CD4-positive, alpha-beta memory T cell (primary cell): ENCODE measurements around the gene SPSB1. TPM values are rescaled to one million over a fixed set of nuclear protein-coding genes. Genes with fewer than 3 reads are reported as not detected.
A peak's percentile ranks its signal among the peaks of the same experiment; 100 is the strongest.

Source experiments
- CTCF ChIA-PET: fragments of 350-600 bp; sonication (Branson Sonifier 250); formaldehyde crosslinking; loops from one replicate; lab custom pipeline; 2021; ENCODE audit warnings: inconsistent platforms; ENCODE audit not compliant: partially characterized antibody; lab: Charles Lee
- POLR2A ChIA-PET: fragments of 350-600 bp; sonication (Branson Sonifier 250); formaldehyde crosslinking; loops from one replicate; lab custom pipeline; 2021; ENCODE audit not compliant: partially characterized antibody; lab: Charles Lee
- DNase-seq, 5 donors: peaks; one replicate each; pipeline versions ENCODE4 v3.0.0 to v3.0.0-alpha.2; 2020 to 2022; ENCODE audit warnings: mixed read lengths in 1 of 5
- H3K27ac ChIP-seq: one replicate; pipeline ENCODE4 v1.7.0; 2013; ENCODE audit warnings: low read depth, low read length
- H3K27me3 ChIP-seq: 2 replicates; pipeline ENCODE4 v1.7.0; 2013; ENCODE audit warnings: mild to moderate bottlenecking, low read length, moderate library complexity; ENCODE audit not compliant: insufficient read depth
- H3K36me3 ChIP-seq: 2 replicates; pipeline ENCODE4 v1.7.0; 2013; ENCODE audit warnings: mild to moderate bottlenecking, low read length, moderate library complexity; ENCODE audit not compliant: insufficient read depth
- H3K4me1 ChIP-seq: 2 replicates; pipeline ENCODE4 v1.7.0; 2013; ENCODE audit warnings: mild to moderate bottlenecking, low read length, moderate library complexity; ENCODE audit not compliant: insufficient read depth
- H3K4me3 ChIP-seq, 2 donors: one replicate each; pipeline ENCODE4 v1.7.0; 2013; ENCODE audit warnings: low read length in 2 of 2, mild to moderate bottlenecking in 1 of 2
- H3K9me3 ChIP-seq, 2 donors: one replicate each; pipeline ENCODE4 v1.7.0; 2013; ENCODE audit warnings: low read length in 2 of 2, control low read depth in 1 of 2; ENCODE audit not compliant: control insufficient read depth in 1 of 2
- H3K27ac Mint-ChIP-seq, 7 donors: one replicate each; pipeline ENCODE4 v1.8.0; 2020 to 2021; ENCODE audit warnings: mixed read lengths in 7 of 7, mild to moderate bottlenecking in 6 of 7, inconsistent platforms in 3 of 7, moderate library complexity in 3 of 7
- H3K27me3 Mint-ChIP-seq, 2 donors: one replicate each; pipeline ENCODE4 v1.8.0; 2020 to 2021; ENCODE audit warnings: mixed read lengths in 2 of 2
- H3K36me3 Mint-ChIP-seq, 2 donors: one replicate each; pipeline ENCODE4 v1.8.0; 2020 to 2021; ENCODE audit warnings: mixed read lengths in 2 of 2, inconsistent platforms in 1 of 2, mild to moderate bottlenecking in 1 of 2
- H3K4me1 Mint-ChIP-seq, 4 donors: one replicate each; pipeline ENCODE4 v1.8.0; 2020 to 2021; ENCODE audit warnings: mixed read lengths in 4 of 4, mild to moderate bottlenecking in 1 of 4
- H3K4me3 Mint-ChIP-seq, 8 donors: one replicate each; pipeline ENCODE4 v1.8.0; 2020 to 2021; ENCODE audit warnings: mixed read lengths in 8 of 8, mild to moderate bottlenecking in 7 of 8, moderate library complexity in 6 of 8, inconsistent platforms in 3 of 8
- H3K9me3 Mint-ChIP-seq, 8 donors: one replicate each; pipeline ENCODE4 v1.8.0; 2020 to 2021; ENCODE audit warnings: mixed read lengths in 8 of 8, mild to moderate bottlenecking in 5 of 8, inconsistent platforms in 3 of 8, moderate library complexity in 1 of 8
- intact Hi-C: fragments of 100-400 bp; cut with micrococcal nuclease; formaldehyde crosslinking; loops from one replicate; pipeline ENCODE4 v1.15.1; 2023
- polyA plus RNA-seq, 2 donors: library from polyadenylated mRNA; unstranded; fragments of 300-500 nt; fragmentation: Illumina TruSeq; gene quantifications; one replicate each; pipeline ENCODE4 v1.2.3, GENCODE V29; 2021
- total RNA-seq, 2 experiments: library from RNA; stranded (reverse); gene quantifications; one replicate each; pipeline ENCODE4 v1.2.3, GENCODE V29; 2021

The SPSB1 gene
- total and polyA plus RNA-seq, 4 experiments from 2014 or later: 2.8 to 4.5 (median 3.7) TPM

DNA sequence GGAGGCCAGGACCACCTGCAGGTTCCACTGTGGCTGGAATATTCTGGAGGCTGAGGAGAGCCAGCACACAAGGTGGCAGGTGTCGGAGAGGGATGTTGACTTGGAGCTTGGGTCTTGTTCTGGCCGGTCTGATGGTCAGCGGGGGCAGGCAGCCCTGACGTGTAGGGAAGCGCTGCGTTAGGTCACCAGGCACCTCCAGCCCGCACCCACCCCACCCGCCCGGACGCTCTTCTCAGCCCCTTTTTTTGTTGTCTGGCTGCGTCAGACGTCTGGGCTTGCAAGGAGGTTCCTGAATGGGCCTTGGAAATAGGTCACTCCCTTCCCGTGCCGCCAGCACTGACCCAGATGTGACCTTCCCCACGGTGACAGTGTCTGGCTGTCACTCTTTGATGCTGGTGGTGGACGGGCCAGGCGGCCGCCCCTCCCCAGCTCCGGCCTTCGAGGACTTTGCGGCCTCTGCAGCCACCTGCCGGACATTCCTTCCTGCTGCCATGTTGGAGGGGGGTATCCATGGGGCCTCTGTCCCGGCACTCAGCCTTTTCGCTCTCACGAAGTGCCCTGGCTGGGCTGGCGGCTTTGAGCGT lies 30.1 kb downstream of the SPSB1 start:
- H3K36me3 ChIP-seq: no peaks in the 10 kb centered on the region
- H3K9me3 Mint-ChIP-seq: no peaks in the 10 kb centered on the region
- POLR2A ChIA-PET: no interaction called here
- H3K27me3 ChIP-seq: no peaks in the 10 kb centered on the region
- H3K27ac ChIP-seq: no peak overlapping the region
- no peaks in the 10 kb centered on the region for H3K9me3 ChIP-seq
- intact Hi-C loops: no loop called here
- H3K27ac Mint-ChIP-seq: no peak overlapping the region
- H3K36me3 Mint-ChIP-seq: no peaks in the 10 kb centered on the region
- no peak for DNase-seq
- H3K27me3 Mint-ChIP-seq: no peaks in the 10 kb centered on the region
- H3K4me1 ChIP-seq: no peaks in the 10 kb centered on the region
- H3K4me3 ChIP-seq: no peak overlapping the region
- CTCF ChIA-PET: no interaction called here
- H3K4me1 Mint-ChIP-seq: peaks cover 0 to 5% (median 2%) of the 10 kb centered on the region in 4 donors
- no peak overlapping the region for H3K4me3 Mint-ChIP-seq

DNA sequence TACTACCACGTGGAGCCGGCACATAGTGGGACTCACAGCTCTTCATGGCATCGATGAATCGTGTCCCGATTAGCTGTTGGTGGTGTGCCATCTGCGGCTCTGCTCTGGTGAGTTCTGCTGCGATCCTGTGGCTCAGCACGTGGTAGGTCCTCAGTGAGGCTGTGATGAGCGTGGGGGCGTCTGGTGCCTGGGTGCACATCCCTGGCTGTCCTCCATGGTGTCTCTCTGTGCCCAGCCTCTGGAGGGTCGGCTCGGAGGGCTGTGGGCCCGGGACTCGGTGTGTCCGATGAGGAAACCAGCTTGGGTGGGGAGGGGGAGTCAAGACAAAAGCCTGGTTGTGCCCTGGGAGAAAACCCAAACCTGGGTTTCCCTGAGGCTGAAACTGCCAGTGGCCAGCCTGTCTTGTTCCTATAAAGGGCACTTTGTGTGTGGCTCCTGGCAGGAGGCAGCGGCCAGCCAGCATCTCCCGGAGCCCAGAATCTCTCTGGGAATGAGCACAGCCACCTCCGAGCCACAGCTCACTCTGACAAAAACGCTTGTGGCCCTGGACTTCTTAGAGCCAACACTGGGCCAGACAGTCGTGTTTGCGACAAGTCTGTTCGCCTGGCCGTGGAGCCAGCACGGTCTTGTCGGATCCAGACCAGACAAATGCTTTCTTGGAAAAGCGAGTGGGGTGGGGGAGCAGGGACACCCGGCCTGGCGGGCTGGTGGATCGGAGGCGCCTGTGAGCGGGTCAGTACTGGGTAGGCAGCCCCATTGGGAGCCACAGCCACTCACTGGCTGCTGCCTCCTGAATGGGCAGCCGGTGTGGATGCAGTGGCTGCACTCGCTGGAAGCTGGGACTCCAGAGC lies 31.8 kb downstream of the SPSB1 start:
- Mint-ChIP-seq H3K4me1 (peaks cover 0 to 5% (median 3%) of the 10 kb centered on the region in 4 donors), H3K9me3 (no peaks in the 10 kb centered on the region), H3K27me3 (no peaks in the 10 kb centered on the region), H3K4me3 (no peak overlapping the region), H3K36me3 (no peaks in the 10 kb centered on the region), H3K27ac (no peak overlapping the region)
- H3K4me3 ChIP-seq: no peak overlapping the region
- H3K36me3 ChIP-seq: no peaks in the 10 kb centered on the region
- H3K4me1 ChIP-seq: no peaks in the 10 kb centered on the region
- no peaks in the 10 kb centered on the region for H3K9me3 ChIP-seq
- ChIA-PET CTCF (no interaction called here), POLR2A (no interaction called here)
- intact Hi-C loops: no loop called here
- no peak for DNase-seq
- H3K27ac ChIP-seq: no peak overlapping the region
- no peaks in the 10 kb centered on the region for H3K27me3 ChIP-seq

DNA sequence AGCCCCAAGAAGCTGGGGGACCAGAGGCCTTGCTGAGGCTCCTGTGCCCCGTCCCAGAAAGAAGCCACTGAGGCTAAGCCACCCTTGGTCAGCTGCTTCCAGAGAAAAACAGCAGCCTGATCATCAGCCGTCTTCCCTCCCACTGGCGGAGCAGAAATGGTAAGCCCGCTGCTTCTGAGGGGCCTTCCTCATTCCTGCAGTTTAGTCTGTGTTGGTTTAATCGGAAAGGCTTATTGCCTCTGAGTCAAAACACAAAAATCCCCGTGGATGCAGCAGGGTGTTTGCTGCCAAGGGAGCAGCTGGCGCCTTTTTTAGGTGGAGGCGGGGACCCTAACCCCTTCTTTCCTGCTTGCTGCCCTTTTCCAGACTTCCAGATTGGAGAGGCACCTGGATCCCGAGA lies 33.9 kb downstream of the SPSB1 start:
- H3K36me3 Mint-ChIP-seq: no peaks in the 10 kb centered on the region
- no peak for DNase-seq
- intact Hi-C loops: no loop called here
- no peak overlapping the region for H3K27ac Mint-ChIP-seq
- H3K9me3 Mint-ChIP-seq: peaks cover 0 to under 1% (median 0%) of the 10 kb centered on the region in 8 donors
- H3K4me3 Mint-ChIP-seq: no peak overlapping the region
- H3K4me1 Mint-ChIP-seq: peaks cover 0 to 8% (median 4%) of the 10 kb centered on the region in 4 donors
- Histone ChIP-seq H3K4me3 (no peak overlapping the region), H3K36me3 (no peaks in the 10 kb centered on the region), H3K4me1 (no peaks in the 10 kb centered on the region), H3K9me3 (no peaks in the 10 kb centered on the region), H3K27ac (no peak overlapping the region), H3K27me3 (no peaks in the 10 kb centered on the region)
- H3K27me3 Mint-ChIP-seq: no peaks in the 10 kb centered on the region
- CTCF ChIA-PET: no interaction called here
- POLR2A ChIA-PET: no interaction called here

DNA sequence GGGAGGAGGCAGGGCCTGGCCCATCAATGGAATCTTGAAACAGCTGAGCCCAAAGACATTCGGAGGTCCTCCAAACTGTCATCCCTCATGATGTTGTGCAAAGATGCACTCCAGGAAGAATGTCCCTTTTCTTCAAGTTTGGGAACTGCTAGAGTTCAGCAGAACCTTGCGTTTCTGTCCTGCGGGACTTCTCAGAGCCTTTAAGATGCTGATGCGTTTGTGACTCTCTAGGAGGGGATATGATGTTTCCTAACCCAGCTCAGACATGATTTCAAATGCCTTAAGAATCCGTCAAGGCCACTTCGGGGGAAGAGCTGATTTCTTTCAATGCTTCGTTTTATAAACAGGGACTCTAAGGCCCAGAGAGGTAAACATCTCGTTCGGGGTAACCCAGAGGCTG lies 35.5 kb downstream of the SPSB1 start:
- Mint-ChIP-seq H3K27me3 (no peaks in the 10 kb centered on the region), H3K9me3 (peaks cover 0 to 3% (median 0%) of the 10 kb centered on the region in 8 donors), H3K36me3 (no peaks in the 10 kb centered on the region), H3K27ac (peak overlapping the region in 1 of 7 donors; percentile 8), H3K4me3 (no peak overlapping the region), H3K4me1 (peaks cover 6 to 14% (median 12%) of the 10 kb centered on the region in 4 donors)
- no peaks in the 10 kb centered on the region for H3K36me3 ChIP-seq
- CTCF ChIA-PET: no interaction called here
- POLR2A ChIA-PET: no interaction called here
- DNase-seq: no peak
- no peaks in the 10 kb centered on the region for H3K4me1 ChIP-seq
- no peaks in the 10 kb centered on the region for H3K9me3 ChIP-seq
- no peak overlapping the region for H3K4me3 ChIP-seq
- no peaks in the 10 kb centered on the region for H3K27me3 ChIP-seq
- no peak overlapping the region for H3K27ac ChIP-seq
- intact Hi-C loops: no loop called here

DNA sequence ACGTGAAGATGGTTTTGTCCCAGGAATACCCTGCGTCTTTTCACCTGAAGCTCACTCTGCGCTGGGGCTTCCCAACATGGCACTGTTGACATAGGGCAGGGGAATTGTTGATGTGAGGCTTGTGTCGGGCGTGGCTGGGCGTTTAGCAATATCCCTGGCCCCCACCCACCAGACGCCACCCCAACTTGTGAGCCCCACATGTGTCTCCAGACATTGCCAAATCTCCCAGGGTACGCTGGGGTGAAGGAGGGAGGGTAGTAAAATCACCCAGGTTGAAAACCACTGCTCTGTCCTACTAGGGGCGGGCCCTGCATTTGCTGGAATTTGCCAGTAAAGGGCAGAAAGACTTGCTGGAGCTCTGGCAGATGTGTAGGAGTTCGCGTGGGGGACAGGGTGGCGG lies 36.0 kb downstream of the SPSB1 start:
- no peak overlapping the region for H3K4me3 ChIP-seq
- intact Hi-C loops: no loop called here
- CTCF ChIA-PET: no interaction called here
- Mint-ChIP-seq H3K4me1 (peaks cover 6 to 14% (median 12%) of the 10 kb centered on the region in 4 donors), H3K27ac (no peak overlapping the region), H3K4me3 (no peak overlapping the region), H3K36me3 (no peaks in the 10 kb centered on the region), H3K9me3 (peaks cover 0 to 3% (median 0%) of the 10 kb centered on the region in 8 donors), H3K27me3 (no peaks in the 10 kb centered on the region)
- H3K27ac ChIP-seq: no peak overlapping the region
- no peaks in the 10 kb centered on the region for H3K4me1 ChIP-seq
- H3K27me3 ChIP-seq: no peaks in the 10 kb centered on the region
- POLR2A ChIA-PET: no interaction called here
- H3K36me3 ChIP-seq: no peaks in the 10 kb centered on the region
- DNase-seq: no peak
- H3K9me3 ChIP-seq: no peaks in the 10 kb centered on the region

DNA sequence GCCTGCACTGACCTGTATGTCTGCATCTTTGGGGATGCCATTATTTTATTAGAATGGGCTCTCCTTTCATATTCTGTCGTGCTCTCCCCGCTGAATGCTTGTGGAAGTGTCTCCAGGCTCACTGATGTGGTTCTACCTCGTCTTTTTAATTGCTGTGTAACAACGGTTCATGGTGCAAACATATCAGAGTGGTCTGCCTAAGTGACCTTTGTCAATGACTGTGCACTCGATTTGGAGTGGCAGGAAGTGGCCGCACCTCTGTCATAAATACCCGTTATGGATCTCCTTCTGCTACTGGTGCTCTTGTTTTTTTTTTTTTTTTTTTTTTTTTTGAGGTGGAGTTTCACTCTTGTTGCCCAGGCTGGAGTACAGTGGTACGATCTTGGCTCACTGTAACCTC lies 38.3 kb downstream of the SPSB1 start:
- Mint-ChIP-seq H3K4me3 (no peak overlapping the region), H3K27me3 (no peaks in the 10 kb centered on the region), H3K9me3 (peaks cover 0 to 3% (median 0%) of the 10 kb centered on the region in 8 donors), H3K36me3 (no peaks in the 10 kb centered on the region), H3K4me1 (peaks cover 6 to 18% (median 12%) of the 10 kb centered on the region in 4 donors), H3K27ac (no peak overlapping the region)
- CTCF ChIA-PET: no interaction called here
- H3K4me3 ChIP-seq: no peak overlapping the region
- no peaks in the 10 kb centered on the region for H3K9me3 ChIP-seq
- no peaks in the 10 kb centered on the region for H3K36me3 ChIP-seq
- H3K4me1 ChIP-seq: no peaks in the 10 kb centered on the region
- POLR2A ChIA-PET: no interaction called here
- no peak overlapping the region for H3K27ac ChIP-seq
- intact Hi-C loops: no loop called here
- DNase-seq: no peak
- H3K27me3 ChIP-seq: no peaks in the 10 kb centered on the region

DNA sequence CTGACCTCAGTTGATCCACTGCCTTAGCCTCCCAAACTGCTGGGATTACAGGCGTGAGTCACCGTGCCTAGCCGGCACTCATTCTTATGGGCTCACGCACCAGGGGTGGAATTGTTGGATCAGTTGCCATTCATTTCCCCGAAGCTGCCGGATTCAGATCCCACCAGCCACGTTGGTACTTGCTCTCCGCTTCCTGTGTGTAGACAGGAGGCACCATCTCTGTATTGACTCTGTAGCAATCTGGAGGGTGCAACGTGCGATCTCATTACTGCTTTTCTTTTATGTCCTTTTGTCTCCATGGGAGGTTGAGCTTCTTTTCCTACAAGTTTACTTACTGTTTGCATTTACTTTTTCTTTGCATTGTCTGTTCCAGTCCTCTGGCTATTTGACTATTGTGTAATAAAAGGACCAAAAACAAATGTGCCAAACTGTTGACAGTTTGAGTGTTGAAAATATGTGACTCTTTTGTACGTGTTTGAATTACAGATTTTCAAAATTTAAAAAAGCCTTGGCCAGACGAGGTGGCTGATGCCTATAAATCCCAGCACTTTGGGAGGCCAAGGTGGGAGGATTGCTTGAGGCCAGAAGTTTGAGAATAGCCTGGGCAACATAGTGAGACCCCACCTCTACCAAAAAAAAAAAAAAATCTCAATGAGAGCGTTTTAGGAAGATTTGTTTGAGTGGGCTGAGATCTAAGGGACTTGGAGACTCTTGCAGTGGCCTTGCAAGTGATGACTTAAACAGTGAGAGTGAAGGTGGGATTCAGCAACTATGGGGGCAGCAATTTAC lies 39.1 kb downstream of the SPSB1 start:
- CTCF ChIA-PET: no interaction called here
- H3K27me3 Mint-ChIP-seq: no peaks in the 10 kb centered on the region
- peak overlapping the region in 1 of 7 donors; percentile 65 for H3K27ac Mint-ChIP-seq

More for the DNA sequence above, 39.1 kb downstream of the SPSB1 start:
- Histone ChIP-seq H3K27me3 (no peaks in the 10 kb centered on the region), H3K4me3 (no peak overlapping the region), H3K36me3 (no peaks in the 10 kb centered on the region), H3K27ac (no peak overlapping the region), H3K4me1 (no peaks in the 10 kb centered on the region), H3K9me3 (no peaks in the 10 kb centered on the region)
- Mint-ChIP-seq H3K4me1 (peaks cover 6 to 18% (median 12%) of the 10 kb centered on the region in 4 donors), H3K4me3 (no peak overlapping the region), H3K9me3 (peaks cover 0 to 3% (median 0%) of the 10 kb centered on the region in 8 donors), H3K36me3 (no peaks in the 10 kb centered on the region)
- no peak for DNase-seq
- POLR2A ChIA-PET: no interaction called here
- intact Hi-C loops: no loop called here
